HCT116 (cell line): ENCODE results near the gene CASP5.
"Not testable (repeated sequence)": the region's sequence is repeated elsewhere in the genome, so short reads cannot be mapped to it uniquely, and the experiment has no call there.

Experiments
- CBX3 ChIP-seq: IDR thresholded peaks from 2 replicates; pipeline ENCODE4 v1.6.1; 2012; ENCODE audit warnings: low read depth
- CEBPB ChIP-seq: IDR thresholded peaks from 2 replicates; pipeline ENCODE4 v1.6.1; 2012; ENCODE audit warnings: low read depth
- CTCF ChIP-seq, 3 experiments: fragments of 200-600 bp in 1 of 3; sonication (generic) in 1 of 3; IDR thresholded peaks in 2 of 3; conservative IDR thresholded peaks in 1 of 3; 2 replicates each; pipeline ENCODE4 v1.5.1; 2012 to 2017; ENCODE audit warnings: low read depth in 2 of 3, low read length in 2 of 3, antibody characterized with exemption in 1 of 3, borderline replicate concordance in 1 of 3, control low read depth in 1 of 3, mild to moderate bottlenecking in 1 of 3, mixed read lengths in 1 of 3, mixed run types in 1 of 3, moderate library complexity in 1 of 3; ENCODE audit not compliant: insufficient read depth in 1 of 3
- ELF1 ChIP-seq: IDR thresholded peaks from 2 replicates; pipeline ENCODE4 v1.6.1; 2012; ENCODE audit warnings: low read depth, borderline replicate concordance
- EZH2 ChIP-seq: fragments of 200-600 bp; sonication (generic); IDR thresholded peaks from 2 replicates; pipeline ENCODE4 v1.6.1; 2017; ENCODE audit warnings: antibody characterized with exemption, mixed run types
- POLR2A ChIP-seq: IDR thresholded peaks from 2 replicates; pipeline ENCODE4 v1.7.0; 2011; ENCODE audit warnings: borderline replicate concordance; ENCODE audit not compliant: insufficient read depth, insufficient read length; ENCODE audit errors: extremely low read depth
- RAD21 ChIP-seq: IDR thresholded peaks from 2 replicates; pipeline ENCODE4 v1.6.1; 2012; ENCODE audit warnings: low read depth, mild to moderate bottlenecking
- SIN3A ChIP-seq: IDR thresholded peaks from 2 replicates; pipeline ENCODE4 v1.6.1; 2012; ENCODE audit warnings: low read depth
- SRF ChIP-seq: IDR thresholded peaks from 2 replicates; pipeline ENCODE4 v1.6.1; 2012; ENCODE audit warnings: low read depth
- TCF7L2 ChIP-seq: IDR thresholded peaks from 2 replicates; pipeline ENCODE4 v1.7.0; 2011; ENCODE audit warnings: borderline replicate concordance, inconsistent platforms; ENCODE audit not compliant: insufficient read depth, insufficient read length; ENCODE audit errors: extremely low read depth
- YY1 ChIP-seq: IDR thresholded peaks from 2 replicates; pipeline ENCODE4 v1.6.1; 2011; ENCODE audit warnings: low read length, low read depth, moderate library complexity, mild to moderate bottlenecking; ENCODE audit not compliant: insufficient replicate concordance; ENCODE audit errors: extremely low read depth
- ZBTB33 ChIP-seq: IDR thresholded peaks from 2 replicates; pipeline ENCODE4 v1.6.1; 2011; ENCODE audit warnings: mild to moderate bottlenecking, low read length, moderate library complexity; ENCODE audit not compliant: insufficient replicate concordance; ENCODE audit errors: extremely low read depth
- ZFX ChIP-seq: fragments of 450-650 bp; IDR thresholded peaks from 2 replicates; pipeline ENCODE4 v1.6.1; 2017
- ZNF274 ChIP-seq: fragments of 200-500 bp; sonication (Bioruptor generic); IDR thresholded peaks from 2 replicates; pipeline ENCODE4 v1.6.1; 2014; ENCODE audit warnings: mild to moderate bottlenecking, low read depth, low read length, inconsistent platforms

GRCh38 chr11:105069749-105070148 is 46.8 kb upstream of the CASP5 start:
- not testable (repeated sequence) for TF ChIP-seq CTCF (IDR thresholded peaks at IDR 0.05 in 2 of 3, conservative IDR thresholded peaks at IDR 0.05 in 1 of 3; ENCODE audit: borderline replicate concordance in 1 of 3, insufficient read depth in 1 of 3, low read depth in 2 of 3, low read length in 2 of 3); ZNF274; ZBTB33; RAD21; SRF; CEBPB; ELF1; YY1; POLR2A; EZH2; TCF7L2; ZFX; SIN3A; CBX3
